GM19438 (cell line): Measurements from ENCODE around the gene SPATS2.
"Not testable (repeated sequence)": the region's sequence is repeated elsewhere in the genome, so short reads cannot be mapped to it uniquely, and the experiment has no call there.

ENCODE experiments used
- ATAC-seq: cut with Tn5 transposase; IDR thresholded peaks from one replicate; pipeline ENCODE4 v1.9.1; 2021; ENCODE audit warnings: low read depth; ENCODE audit not compliant: unreplicated experiment

The SPATS2 gene

GRCh38 chr12:49349266-49349665 is 18.0 kb upstream of the SPATS2 start:
- ATAC-seq, result no peak

- ATAC-seq, result no peak
Observed at GRCh38 chr12:49352351-49352750, 14.9 kb upstream of the SPATS2 start.

- no peak for ATAC-seq
Observed at GRCh38 chr12:49355913-49356312, 11.3 kb upstream of the SPATS2 start.

GRCh38 chr12:49357103-49357678 is 10.1 kb upstream of the SPATS2 start:
- no peak for ATAC-seq

GRCh38 chr12:49358483-49359141 is 8.7 kb upstream of the SPATS2 start:
- no peak for ATAC-seq

- ATAC-seq, result no peak
Observed at GRCh38 chr12:49359671-49360070, 7.6 kb upstream of the SPATS2 start.

- no peak for ATAC-seq
Observed at GRCh38 chr12:49362077-49362476, 5.2 kb upstream of the SPATS2 start.

- no peak for ATAC-seq
Observed at GRCh38 chr12:49364989-49365388, 2.3 kb upstream of the SPATS2 start.

GRCh38 chr12:49365542-49365941 is 1.7 kb upstream of the SPATS2 start:
- ATAC-seq, result no peak

GRCh38 chr12:49366096-49366651 is 1.1 kb upstream of the SPATS2 start:
- no peak for ATAC-seq

- no peak for ATAC-seq
Observed at GRCh38 chr12:49366652-49367380, 446 bp upstream of the SPATS2 start.

- no peak for ATAC-seq
Observed at GRCh38 chr12:49368240-49368600, 958 bp downstream of the SPATS2 start.

GRCh38 chr12:49369411-49370145 is 2.3 kb downstream of the SPATS2 start:
- peak; percentile 56 for ATAC-seq

GRCh38 chr12:49370539-49370938 is 3.3 kb downstream of the SPATS2 start:
- no peak for ATAC-seq

GRCh38 chr12:49375406-49375805 is 8.1 kb downstream of the SPATS2 start:
- ATAC-seq, result no peak

- ATAC-seq, result no peak
Observed at GRCh38 chr12:49377386-49377785, 10.1 kb downstream of the SPATS2 start.

- not testable (repeated sequence) for ATAC-seq
Observed at GRCh38 chr12:49380184-49380583, 12.9 kb downstream of the SPATS2 start.

GRCh38 chr12:49388682-49389386 is 21.6 kb downstream of the SPATS2 start:
- ATAC-seq, result no peak

- ATAC-seq, result no peak
Observed at GRCh38 chr12:49389387-49389703, 22.1 kb downstream of the SPATS2 start.

- no peak for ATAC-seq
Observed at GRCh38 chr12:49397000-49397399, 29.7 kb downstream of the SPATS2 start.

GRCh38 chr12:49400304-49400703 is 33.0 kb downstream of the SPATS2 start:
- ATAC-seq, result no peak
